GM12875 (cell line): ENCODE measurements around the gene SKOR1.

Experiments used
- H3K4me3 ChIP-seq: one replicate; pipeline ENCODE4 v1.5.1; 2011; ENCODE audit warnings: low read depth, low read length, control low read depth
- TF ChIP-seq, protein P1 (sequence below): IDR thresholded peaks from 2 replicates; pipeline ENCODE4 v1.5.1; 2011; ENCODE audit warnings: low read depth, mild to moderate bottlenecking, control low read depth, inconsistent platforms, low read length, moderate library complexity, borderline replicate concordance; ENCODE audit not compliant: insufficient read depth

Gene SKOR1

DNA sequence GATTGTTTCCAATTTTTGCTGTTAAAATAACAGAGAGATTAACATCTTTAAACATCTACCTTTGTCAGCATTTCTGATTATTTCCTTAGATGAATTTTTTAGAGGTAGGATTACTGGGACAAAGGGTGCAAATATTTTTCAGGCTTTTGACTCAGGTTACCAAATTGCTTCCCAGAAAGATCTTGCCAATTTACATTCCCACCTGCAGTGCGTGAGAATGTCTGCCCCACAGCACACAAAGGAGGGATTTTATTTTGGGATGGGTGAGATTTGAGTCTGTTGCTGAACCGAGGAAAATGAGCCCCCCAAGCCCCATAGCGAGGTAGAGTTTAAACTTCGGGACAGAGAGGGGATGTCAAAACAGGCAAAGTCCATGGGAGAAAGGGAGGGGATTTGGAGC is 40.5 kb downstream of the SKOR1 start:
- no peak overlapping the region for H3K4me3 ChIP-seq

DNA sequence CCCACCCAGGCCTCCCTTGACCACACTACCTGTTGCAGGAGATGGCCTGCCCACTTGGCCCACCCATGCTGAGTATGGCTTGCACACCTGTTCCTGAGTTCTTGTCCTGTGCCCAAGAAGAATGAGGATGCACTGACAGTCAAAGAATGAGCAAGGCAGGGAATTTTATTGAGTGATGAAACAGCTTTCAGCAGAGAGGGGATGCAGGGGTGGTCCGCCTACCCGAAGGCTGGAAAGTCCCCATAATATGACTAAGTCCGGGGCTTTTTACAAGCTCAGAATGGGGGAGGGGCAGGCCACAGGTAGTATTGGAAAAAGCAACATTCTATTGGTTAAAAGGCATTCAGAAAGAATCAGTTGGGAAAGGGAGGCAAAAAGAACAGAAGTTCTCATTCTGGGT is 44.4 kb downstream of the SKOR1 start:
- TF ChIP-seq, protein P1, sequence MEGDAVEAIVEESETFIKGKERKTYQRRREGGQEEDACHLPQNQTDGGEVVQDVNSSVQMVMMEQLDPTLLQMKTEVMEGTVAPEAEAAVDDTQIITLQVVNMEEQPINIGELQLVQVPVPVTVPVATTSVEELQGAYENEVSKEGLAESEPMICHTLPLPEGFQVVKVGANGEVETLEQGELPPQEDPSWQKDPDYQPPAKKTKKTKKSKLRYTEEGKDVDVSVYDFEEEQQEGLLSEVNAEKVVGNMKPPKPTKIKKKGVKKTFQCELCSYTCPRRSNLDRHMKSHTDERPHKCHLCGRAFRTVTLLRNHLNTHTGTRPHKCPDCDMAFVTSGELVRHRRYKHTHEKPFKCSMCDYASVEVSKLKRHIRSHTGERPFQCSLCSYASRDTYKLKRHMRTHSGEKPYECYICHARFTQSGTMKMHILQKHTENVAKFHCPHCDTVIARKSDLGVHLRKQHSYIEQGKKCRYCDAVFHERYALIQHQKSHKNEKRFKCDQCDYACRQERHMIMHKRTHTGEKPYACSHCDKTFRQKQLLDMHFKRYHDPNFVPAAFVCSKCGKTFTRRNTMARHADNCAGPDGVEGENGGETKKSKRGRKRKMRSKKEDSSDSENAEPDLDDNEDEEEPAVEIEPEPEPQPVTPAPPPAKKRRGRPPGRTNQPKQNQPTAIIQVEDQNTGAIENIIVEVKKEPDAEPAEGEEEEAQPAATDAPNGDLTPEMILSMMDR = no peak
- no peak overlapping the region for H3K4me3 ChIP-seq

More for the DNA sequence above, 40.5 kb downstream of the SKOR1 start:
- TF ChIP-seq, protein P1 = no peak

DNA sequence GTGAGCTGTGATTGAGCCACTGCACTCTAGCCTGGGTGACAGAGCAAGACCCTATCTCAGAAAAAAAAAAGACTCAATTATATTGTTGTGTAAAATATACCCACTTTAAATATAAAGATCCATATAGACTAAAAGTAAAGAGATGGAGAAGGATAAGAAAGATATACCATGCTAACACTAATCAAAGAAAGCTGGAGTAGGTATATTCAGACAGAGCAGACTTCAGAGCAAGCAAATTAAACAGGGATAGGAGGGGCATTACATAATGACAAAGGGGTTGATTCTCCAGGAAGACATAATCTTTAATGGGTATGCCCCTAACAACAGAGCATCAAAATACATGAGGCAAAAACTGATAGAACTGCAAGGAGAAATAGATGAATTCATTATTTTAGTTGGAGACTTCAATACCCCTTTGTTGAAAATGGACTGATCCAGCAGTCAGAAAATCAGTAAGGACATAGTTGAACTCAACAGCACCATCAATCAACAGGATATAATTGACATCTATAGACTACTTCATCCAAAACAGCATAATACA is 45.6 kb downstream of the SKOR1 start:
- H3K4me3 ChIP-seq = no peak overlapping the region
- TF ChIP-seq, protein P1 = no peak

DNA sequence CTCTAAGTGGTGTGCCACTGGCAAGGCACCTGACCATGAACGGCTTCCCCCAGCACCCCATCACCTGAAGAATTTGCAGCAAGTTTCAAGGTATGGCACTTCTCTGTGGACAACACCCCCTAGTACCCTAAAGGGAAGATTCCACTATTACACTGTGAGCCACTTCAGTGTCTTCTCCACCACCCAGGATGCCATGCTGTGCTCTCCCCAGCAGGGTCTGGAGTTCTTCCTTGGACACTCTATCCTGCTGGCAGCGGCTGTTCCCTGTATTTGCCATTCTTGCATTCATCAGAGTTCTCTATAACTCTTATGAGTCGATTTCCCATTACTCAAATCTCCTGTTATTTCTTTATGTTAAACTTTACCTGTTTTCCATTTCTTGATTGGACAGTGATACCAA is 48.5 kb downstream of the SKOR1 start:
- no peak overlapping the region for H3K4me3 ChIP-seq
- TF ChIP-seq, protein P1 = no peak

DNA sequence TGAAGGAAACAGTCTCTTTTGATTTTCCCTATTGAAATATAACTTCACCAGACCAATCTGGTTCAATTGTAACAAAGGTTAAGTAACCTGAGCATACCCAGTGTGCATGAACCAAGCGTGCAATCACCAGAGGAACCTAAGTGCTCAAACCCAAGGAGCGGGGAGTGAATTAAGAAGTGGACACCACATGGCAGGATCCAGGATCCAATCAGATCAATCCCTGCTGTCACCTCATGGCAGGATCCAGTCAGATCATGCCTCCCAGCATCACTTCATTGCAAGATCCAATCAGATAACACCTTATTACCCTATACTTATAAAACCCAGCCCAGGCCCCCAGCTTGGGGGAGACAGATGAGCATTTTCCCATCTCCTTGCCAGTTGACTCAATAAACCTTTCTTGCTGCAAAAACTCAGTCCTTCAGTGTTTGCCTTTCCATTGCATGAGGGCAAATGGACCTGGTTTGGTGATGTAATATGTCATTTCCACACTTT is 53.5 kb downstream of the SKOR1 start:
- H3K4me3 ChIP-seq = no peak overlapping the region
- TF ChIP-seq, protein P1 = no peak

DNA sequence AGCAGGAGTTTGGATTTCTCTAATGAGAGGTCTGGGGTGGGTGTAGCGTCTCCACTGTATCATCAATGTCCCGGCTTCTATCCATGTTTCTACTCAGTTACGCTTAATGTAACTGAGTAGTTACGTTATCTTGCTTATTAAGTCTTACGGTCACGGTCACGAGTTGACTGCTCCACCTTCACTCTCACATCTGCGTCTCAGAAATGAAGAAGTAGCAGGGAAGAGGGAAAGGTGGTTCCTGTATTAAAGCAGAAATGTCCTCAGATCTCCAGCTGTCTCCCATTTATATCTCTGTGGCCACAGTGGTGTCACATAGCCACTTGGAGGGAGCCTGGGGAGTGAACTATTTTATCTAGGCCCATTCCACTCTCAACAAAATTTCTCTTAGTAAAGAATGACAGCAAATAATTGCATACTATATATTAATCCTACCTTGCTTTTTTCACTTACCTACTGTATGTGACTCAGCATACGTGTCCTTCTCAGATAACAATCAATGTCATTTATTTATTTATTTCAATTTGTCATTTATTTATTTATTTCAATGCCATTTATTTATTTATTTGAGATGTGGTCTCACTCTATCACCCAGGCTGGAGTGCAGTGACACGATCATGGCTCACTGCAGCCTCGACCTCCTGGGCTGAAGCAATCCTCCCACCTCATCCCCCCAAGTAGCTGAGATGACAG is 54.3 kb downstream of the SKOR1 start:
- TF ChIP-seq, protein P1 = no peak
- H3K4me3 ChIP-seq = no peak overlapping the region

DNA sequence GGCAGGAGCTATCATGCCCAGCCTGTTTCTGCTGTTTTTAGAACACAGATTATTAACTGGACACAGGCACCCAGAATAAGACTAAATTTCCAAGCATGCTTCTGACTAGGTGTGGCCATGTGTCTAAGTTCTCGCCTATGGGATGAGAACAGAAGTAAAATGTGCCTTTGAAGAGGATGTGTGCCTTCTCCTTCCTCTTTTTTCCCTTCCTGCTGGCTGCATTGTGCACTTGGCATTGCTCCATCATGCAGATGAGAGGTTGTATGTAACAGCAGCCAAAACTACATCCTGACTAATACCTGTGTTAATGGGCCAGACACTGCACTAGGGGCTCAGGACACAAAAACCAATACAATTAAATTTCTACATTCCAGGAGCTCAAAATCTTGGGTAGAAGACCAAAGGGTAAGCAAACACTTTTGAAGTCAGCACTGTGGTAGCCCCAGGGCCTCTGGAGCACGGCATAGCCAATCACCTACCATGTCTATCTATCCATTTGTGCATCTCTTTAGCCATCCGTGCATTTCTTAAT is 55.4 kb downstream of the SKOR1 start:
- H3K4me3 ChIP-seq = no peak overlapping the region
- TF ChIP-seq, protein P1 = no peak
